HepG2 (cell line): Measurements from ENCODE around the gene PAK6. TPM values are rescaled to one million over a fixed set of nuclear protein-coding genes. Genes with fewer than 3 reads are reported as not detected.

Source experiments
- ATAC-seq: fragments of 200-7000 bp; cut with Tn5 transposase; 3 replicates; pipeline ENCODE4 v1.9.1; 2020; ENCODE audit warnings: mild to moderate bottlenecking, moderate library complexity
- BruUV-seq: library from RNA; stranded (reverse); fragments of 400-500 nt; replicated peaks from 2 replicates; lab custom pipeline; 2021; lab: Mats Ljungman, UMichigan
- CTCF ChIA-PET: fragments of 300-600 bp; formaldehyde crosslinking; extraction: SDS; loops from one replicate; lab custom pipeline; 2021; ENCODE audit warnings: low total read pairs, inconsistent platforms, low intra/inter-chr PET ratio; lab: Yijun Ruan, JAX
- POLR2A ChIA-PET: fragments of 350-600 bp; sonication (Branson Sonifier 250); formaldehyde crosslinking; loops from one replicate; lab custom pipeline; 2020; ENCODE audit warnings: antibody characterized with exemption, inconsistent platforms; lab: Yijun Ruan, JAX
- DNase-seq: peaks from one replicate; pipeline ENCODE4 v3.0.0-alpha.2; 2015; ENCODE audit warnings: low spot score
- FAIRE-seq: peaks from 3 replicates; lab custom pipeline; 2011; peaks lifted over from hg19 to GRCh38; lab: Jason Lieb, UNC
- H2AFZ ChIP-seq: one replicate; pipeline ENCODE4 v1.6.1; 2011; ENCODE audit warnings: low read length, inconsistent platforms
- H3K27ac ChIP-seq: fragments of 300-600 bp; 3 replicates; pipeline ENCODE4 v1.8.0; 2011; ENCODE audit warnings: mixed run types, mild to moderate bottlenecking, mixed read lengths, low read length, inconsistent platforms; ENCODE audit not compliant: insufficient read depth; ENCODE audit errors: extremely low read length
- H3K27me3 ChIP-seq, 2 experiments: fragments of 200-600 bp in 1 of 2; 2 replicates in 1 of 2; 3 replicates in 1 of 2; pipeline versions ENCODE4 v1.6.0 to v1.8.0; 2011; ENCODE audit warnings: low read length in 2 of 2, mild to moderate bottlenecking in 2 of 2, moderate library complexity in 2 of 2, inconsistent platforms in 1 of 2; ENCODE audit not compliant: insufficient read depth in 2 of 2, control insufficient read depth in 1 of 2
- H3K36me3 ChIP-seq, 2 experiments: fragments of 200-600 bp in 1 of 2; replicated peaks in 1 of 2; 2 replicates in 1 of 2; 3 replicates in 1 of 2; pipeline versions ENCODE4 v1.5.1 to v1.8.0; 2011; ENCODE audit warnings: low read length in 2 of 2, inconsistent platforms in 1 of 2; ENCODE audit not compliant: insufficient read depth in 2 of 2, control insufficient read depth in 1 of 2
- H3K4me1 ChIP-seq: 2 replicates; pipeline ENCODE4 v1.5.1; 2012; ENCODE audit warnings: low read length, inconsistent platforms; ENCODE audit not compliant: insufficient read depth
- H3K4me2 ChIP-seq: 2 replicates; pipeline ENCODE4 v1.6.0; 2011; ENCODE audit warnings: low read depth, low read length, inconsistent platforms
- H3K4me3 ChIP-seq, 3 experiments: fragments of 200-600 bp in 1 of 3; sonication (generic), shearing (Covaris generic) in 1 of 3; replicated peaks in 1 of 3; 2 replicates each; pipeline ENCODE4 v1.5.1; 2011 to 2016; ENCODE audit warnings: low read length in 3 of 3, inconsistent platforms in 2 of 3, low read depth in 2 of 3, mild to moderate bottlenecking in 2 of 3, control low read depth in 1 of 3, mixed read lengths in 1 of 3; ENCODE audit not compliant: insufficient read depth in 1 of 3
- H3K79me2 ChIP-seq: one replicate; pipeline ENCODE4 v1.6.1; 2011; ENCODE audit warnings: low read length, inconsistent platforms; ENCODE audit not compliant: insufficient read depth
- H3K9ac ChIP-seq: 2 replicates; pipeline ENCODE4 v1.6.0; 2011; ENCODE audit warnings: mild to moderate bottlenecking, low read depth, low read length, inconsistent platforms; ENCODE audit not compliant: insufficient read depth
- H3K9me3 ChIP-seq: 2 replicates; pipeline ENCODE4 v1.5.1; 2012; ENCODE audit warnings: mild to moderate bottlenecking, low read length
- H4K20me1 ChIP-seq: 2 replicates; pipeline ENCODE4 v1.6.0; 2011; ENCODE audit warnings: inconsistent platforms, mild to moderate bottlenecking, low read length, moderate library complexity; ENCODE audit not compliant: insufficient read depth
- AGO2 ChIP-seq: fragments of 200-400 bp; formaldehyde crosslinking; optimal IDR thresholded peaks from 2 replicates; pipeline ENCODE3; 2017; ENCODE audit warnings: mild to moderate bottlenecking, low read depth, low read length, moderate library complexity
- CBX2 ChIP-seq, 2 experiments: fragments of 200-600 bp in 1 of 2; sonication (generic); formaldehyde crosslinking in 1 of 2; IDR thresholded peaks; 2 replicates each; pipeline versions ENCODE4 v1.7.0 to v1.8.1; 2018 to 2022; ENCODE audit warnings: low read depth in 2 of 2, low read length in 1 of 2, mild to moderate bottlenecking in 1 of 2, missing genetic modification reagents in 1 of 2
- MED1 ChIP-seq: sonication (generic); formaldehyde crosslinking; IDR thresholded peaks from 2 replicates; pipeline ENCODE4 v1.4.0; 2020; ENCODE audit warnings: missing genetic modification reagents
- MYC ChIP-seq: sonication (generic); formaldehyde crosslinking; IDR thresholded peaks from 2 replicates; pipeline ENCODE4 v1.9.0; 2021; ENCODE audit warnings: missing genetic modification reagents, borderline replicate concordance
- RFX5 ChIP-seq: IDR thresholded peaks from 2 replicates; pipeline ENCODE4 v1.6.1; 2011; ENCODE audit warnings: low read depth, low read length, improper control_type of control experiment
- RFXAP ChIP-seq: sonication (generic); formaldehyde crosslinking; IDR thresholded peaks from 2 replicates; pipeline ENCODE4 v1.4.0; 2020; ENCODE audit warnings: missing genetic modification reagents, borderline replicate concordance
- SNRNP70 ChIP-seq: fragments of 200-400 bp; formaldehyde crosslinking; IDR thresholded peaks from 2 replicates; pipeline ENCODE4 v1.6.1; 2017; ENCODE audit warnings: mild to moderate bottlenecking, low read depth, low read length, moderate library complexity
- TFE3 ChIP-seq: IDR thresholded peaks from 2 replicates; pipeline ENCODE4 v1.6.1; 2016
- ZBTB3 ChIP-seq: sonication (generic); formaldehyde crosslinking; IDR thresholded peaks from 2 replicates; pipeline ENCODE4 v1.4.0; 2020; ENCODE audit warnings: low read depth, mild to moderate bottlenecking, moderate library complexity, missing genetic modification reagents, borderline replicate concordance
- ZFY ChIP-seq: sonication (generic); formaldehyde crosslinking; IDR thresholded peaks from 2 replicates; pipeline ENCODE4 v1.4.0; 2020; ENCODE audit warnings: missing genetic modification reagents
- ZNF383 ChIP-seq: sonication (generic); formaldehyde crosslinking; IDR thresholded peaks from 2 replicates; pipeline ENCODE4 v1.4.0; 2020; ENCODE audit warnings: missing genetic modification reagents, mild to moderate bottlenecking, borderline replicate concordance
- ZNF713 ChIP-seq: sonication (generic); formaldehyde crosslinking; IDR thresholded peaks from 2 replicates; pipeline ENCODE4 v1.4.0; 2020; ENCODE audit warnings: mild to moderate bottlenecking, missing genetic modification reagents
- WGBS: methylation state at CpG from one replicate; pipeline ENCODE4 v1.1.6; 2017; ENCODE audit warnings: low lambda C conversion rate; 5-methylcytosine and 5-hydroxymethylcytosine counted together
- in situ Hi-C: cut with HindIII; loops from 2 replicates; pipeline ENCODE4 v1.10.0; 2017; ENCODE audit warnings: low pct_unique_long_range_greater_than_20kb; ENCODE audit not compliant: extremely low pct_ligation_motif_present
- intact Hi-C: fragments of 100-400 bp; cut with micrococcal nuclease; formaldehyde crosslinking; loops from one replicate; pipeline ENCODE4 v1.10.0; 2022; ENCODE audit not compliant: unreplicated experiment
- polyA plus RNA-seq, 8 experiments: library from polyadenylated mRNA; depleted of rRNA in 3 of 8; stranded (reverse) in 7 of 8; unstranded in 1 of 8; fragments of >200 nt; fragmentation: Illumina TruSeq in 4 of 8; extraction: Trizol in 4 of 8; gene quantifications; 2 replicates each; pipeline versions ENCODE4 v1.2.1 to v1.2.3, GENCODE V29; 2011 to 2016; ENCODE audit warnings: low read depth in 4 of 8, missing spikeins in 1 of 8, mixed read lengths in 1 of 8; ENCODE audit not compliant: insufficient read depth in 1 of 8
- total RNA-seq, 5 experiments: library from RNA; depleted of rRNA; stranded (reverse); fragments of >200 nt; fragmentation: Illumina TruSeq; extraction: Trizol; gene quantifications; 2 replicates each; pipeline ENCODE4 v1.2.3, GENCODE V29; 2016; ENCODE audit warnings: low read depth in 1 of 5

The PAK6 gene
- total and polyA plus RNA-seq, 2 of the 13 experiments (the other 11 are each of a cell fraction or from before 2014, with no cell fraction given) = 0.07 TPM; not detected in 1

- no peak for TF ChIP-seq SNRNP70
- no peak for TF ChIP-seq MED1 (CRISPR knock-in tag)
- TF ChIP-seq ZNF713 (CRISPR knock-in tag) = no peak
- TF ChIP-seq CBX2 (IDR thresholded peaks at IDR 0.05; ENCODE audit: low read depth, low read length) = no peak
- no peak for TF ChIP-seq CBX2 (CRISPR knock-in tag; IDR thresholded peaks at IDR 0.05; ENCODE audit: low read depth)
- TF ChIP-seq RFX5 = no peak
- TF ChIP-seq ZBTB3 (CRISPR knock-in tag) = no peak
- no peak for TF ChIP-seq AGO2
- no peak for TF ChIP-seq MYC (CRISPR knock-in tag)
- no peak for TF ChIP-seq RFXAP (CRISPR knock-in tag)
Measured at GRCh38 chr15:40246496-40247280, 7.8 kb downstream of the PAK6 start (continued).

- FAIRE-seq = no peak
- no peak overlapping the region for H3K27ac ChIP-seq
- BruUV-seq = no TSS peak
- in situ Hi-C loops (no loop called here), intact Hi-C loops (no loop called here)
- H3K9me3 ChIP-seq = no peaks in the 10 kb centered on the region
- H3K79me2 ChIP-seq = no peaks in the 10 kb centered on the region
- ATAC-seq = no peak
- H4K20me1 ChIP-seq = no peaks in the 10 kb centered on the region
- TF ChIP-seq ZNF383 (CRISPR knock-in tag) (no peak), TFE3 (CRISPR knock-in tag) (no peak), ZFY (CRISPR knock-in tag) (no peak)
- TF ChIP-seq, all 625 proteins: peak for 0
- ChIA-PET POLR2A (no interaction called here), CTCF (no interaction called here)
- 50% methylated on average over 4 of the region's 12 CpGs for WGBS
- Histone ChIP-seq H3K36me3 (no peaks in the 10 kb centered on the region), H3K4me2 (no peak overlapping the region), H3K4me3 (no peak overlapping the region), H2AFZ (no peak overlapping the region), H3K9ac (no peak overlapping the region), H3K4me1 (peaks cover 28% of the 10 kb centered on the region), H3K27me3 (peaks cover 0 to 54% of the 10 kb centered on the region in 2 experiments; a peak in 4 of 5 replicates)
- no peak for DNase-seq
Measured at GRCh38 chr15:40247406-40247971, 8.6 kb downstream of the PAK6 start.
